Measurements from ENCODE around the gene DDX23.
"Not testable (repeated sequence)": the region's sequence is repeated elsewhere in the genome, so short reads cannot be mapped to it uniquely, and the experiment has no call there.

- TF ChIP-seq POLR2AphosphoS5 (IDR thresholded peaks at IDR 0.05; ENCODE audit: low read depth, low read length); TAF1 (IDR thresholded peaks at IDR 0.05; ENCODE audit: borderline replicate concordance, low read depth, low read length); POLR2A (IDR thresholded peaks at IDR 0.05; ENCODE audit: low read depth, low read length): not testable (repeated sequence)
Measured at GRCh38 chr12:48873534-48873933, 21.6 kb upstream of the DDX23 start.

Measured in GM12892 (cell line).